Inferior parietal cortex (tissue), 1 donor: ENCODE results near the gene MRPS14.
"Not testable (repeated sequence)": the region's sequence is repeated elsewhere in the genome, so short reads cannot be mapped to it uniquely, and the experiment has no call there.

Experiments
- DNase-seq: peaks from one replicate; pipeline ENCODE4 v3.0.0-alpha.2; 2016; ENCODE audit errors: extremely low spot score

Gene MRPS14

GRCh38 chr1:175023922-175024242 lies 657 bp upstream of the MRPS14 start:
- not testable (repeated sequence) for DNase-seq

- no peak for DNase-seq
These were observed 3.7 kb downstream of the MRPS14 start for GRCh38 chr1:175019524-175019923.

GRCh38 chr1:175015243-175015642 lies 8.0 kb downstream of the MRPS14 start:
- no peak for DNase-seq

- DNase-seq, result no peak
These were observed 9.8 kb downstream of the MRPS14 start for GRCh38 chr1:175013445-175013844.

GRCh38 chr1:175009532-175009931 lies 13.7 kb downstream of the MRPS14 start:
- no peak for DNase-seq

- DNase-seq, result no peak
These were observed 18.0 kb downstream of the MRPS14 start for GRCh38 chr1:175005085-175005783.

GRCh38 chr1:175003521-175003920 lies 19.7 kb downstream of the MRPS14 start:
- DNase-seq, result no peak

- no peak for DNase-seq
These were observed 20.2 kb downstream of the MRPS14 start for GRCh38 chr1:175002910-175003517.

GRCh38 chr1:175000697-175001187 lies 22.5 kb downstream of the MRPS14 start:
- no peak for DNase-seq

- DNase-seq, result no peak
These were observed 23.1 kb downstream of the MRPS14 start, which contains the start of gene CACYBP for GRCh38 chr1:174999936-175000696. TSS of gene CACYBP (plus strand) at chr1:174999947. CDS start at chr1:175000181, 234 bp downstream.

GRCh38 chr1:174999216-174999935 lies 23.8 kb downstream of the MRPS14 start:
- DNase-seq, result peak; percentile 99

- DNase-seq, result peak; percentile 87
These were observed 24.5 kb downstream of the MRPS14 start for GRCh38 chr1:174998569-174999215.

GRCh38 chr1:174997041-174997440 lies 26.2 kb downstream of the MRPS14 start:
- DNase-seq, result no peak

- no peak for DNase-seq
These were observed 26.7 kb downstream of the MRPS14 start for GRCh38 chr1:174996476-174996875.

GRCh38 chr1:174995916-174996315 lies 27.3 kb downstream of the MRPS14 start:
- no peak for DNase-seq

- DNase-seq, result no peak
These were observed 28.1 kb downstream of the MRPS14 start for GRCh38 chr1:174995121-174995520.

- DNase-seq, result no peak
These were observed 31.8 kb downstream of the MRPS14 start for GRCh38 chr1:174991473-174991872.

- peak; percentile 61 for DNase-seq
These were observed 32.7 kb downstream of the MRPS14 start for GRCh38 chr1:174990382-174990999.

- DNase-seq, result no peak
These were observed 33.5 kb downstream of the MRPS14 start for GRCh38 chr1:174989536-174990220.

GRCh38 chr1:174988986-174989385 lies 34.2 kb downstream of the MRPS14 start:
- no peak for DNase-seq
